H54 (cell line): ENCODE measurements around the gene VPS72.

Source experiments
- DNase-seq: peaks from one replicate; pipeline ENCODE4 v3.0.0; 2011; ENCODE audit warnings: low spot score, mixed read lengths; ENCODE audit not compliant: insufficient read length
- FAIRE-seq: peaks from 3 replicates; lab custom pipeline; 2011; peaks lifted over from hg19 to GRCh38; lab: Jason Lieb, UNC
- POLR2A ChIP-seq: IDR thresholded peaks from 2 replicates; pipeline ENCODE4 v1.6.1; 2011; ENCODE audit warnings: low read depth, mild to moderate bottlenecking, low read length

The VPS72 gene

GRCh38 chr1:151171190-151171589, 18.8 kb downstream of the VPS72 start:
- no peak for FAIRE-seq
- no peak for TF ChIP-seq POLR2A
- DNase-seq, result no peak

DNA sequence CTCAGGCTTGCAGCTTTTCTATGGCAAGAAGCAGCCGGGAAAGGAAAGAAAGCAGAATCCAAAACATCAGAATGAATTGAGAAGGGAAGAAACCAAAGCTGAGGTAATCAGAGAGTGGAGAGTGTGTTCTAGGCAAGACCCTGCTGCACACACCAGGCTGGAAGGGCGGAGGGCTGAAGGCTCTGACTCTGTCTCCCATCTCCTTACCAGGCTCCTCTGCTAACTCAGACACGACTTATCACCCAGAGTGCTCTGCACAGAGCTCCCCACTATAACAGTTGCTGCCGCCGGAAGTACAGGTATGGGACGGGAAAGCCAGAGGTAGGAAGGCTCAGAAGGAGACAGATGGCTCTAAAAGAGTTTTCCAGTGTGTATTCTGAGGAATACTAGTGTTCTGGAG, 22.9 kb downstream of the VPS72 start:
- no peak for DNase-seq
- TF ChIP-seq POLR2A, result no peak
- FAIRE-seq, result no peak

GRCh38 chr1:151166505-151166956, 23.5 kb downstream of the VPS72 start:
- no peak for TF ChIP-seq POLR2A
- FAIRE-seq (no peak), DNase-seq (peak; percentile 78)

GRCh38 chr1:151165738-151166504, 24.1 kb downstream of the VPS72 start, which contains the start of the genes LYSMD1 and SCNM1:
TSS of gene LYSMD1 (minus strand) at chr1:151165902. CDS start at chr1:151165258, 644 bp downstream.
TSS of gene SCNM1 (plus strand) at chr1:151166144. CDS start at chr1:151166153, 9 bp downstream.
- peak; percentile 23 for FAIRE-seq
- TF ChIP-seq POLR2A, result peak; percentile 62
- DNase-seq, result peak; percentile 98

DNA sequence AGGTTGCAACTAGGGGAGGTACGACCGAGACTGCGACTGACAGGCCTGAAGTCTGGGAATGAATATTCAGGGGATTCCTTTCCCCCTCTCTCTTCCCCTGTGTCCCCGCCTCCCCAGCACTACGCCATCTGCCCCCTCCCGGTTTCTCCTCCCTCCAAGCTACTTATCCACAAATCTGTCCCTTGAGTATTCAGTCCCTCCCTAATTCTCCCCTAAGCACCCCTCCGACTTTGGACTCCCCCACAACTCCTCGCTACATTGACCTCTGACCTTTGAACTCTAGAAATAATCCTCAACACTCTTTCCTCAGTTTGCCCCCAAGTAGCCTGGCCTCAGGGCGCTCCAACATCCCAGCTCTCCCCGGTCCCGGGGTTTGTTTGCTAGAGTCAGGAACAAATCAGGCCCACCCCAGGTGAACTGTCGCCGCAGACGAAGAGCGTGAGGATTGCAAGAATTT, 24.7 kb downstream of the VPS72 start:
- DNase-seq (peak; percentile 59), FAIRE-seq (no peak)
- TF ChIP-seq POLR2A, result no peak; the same call in 1 of the 2 replicates

DNA sequence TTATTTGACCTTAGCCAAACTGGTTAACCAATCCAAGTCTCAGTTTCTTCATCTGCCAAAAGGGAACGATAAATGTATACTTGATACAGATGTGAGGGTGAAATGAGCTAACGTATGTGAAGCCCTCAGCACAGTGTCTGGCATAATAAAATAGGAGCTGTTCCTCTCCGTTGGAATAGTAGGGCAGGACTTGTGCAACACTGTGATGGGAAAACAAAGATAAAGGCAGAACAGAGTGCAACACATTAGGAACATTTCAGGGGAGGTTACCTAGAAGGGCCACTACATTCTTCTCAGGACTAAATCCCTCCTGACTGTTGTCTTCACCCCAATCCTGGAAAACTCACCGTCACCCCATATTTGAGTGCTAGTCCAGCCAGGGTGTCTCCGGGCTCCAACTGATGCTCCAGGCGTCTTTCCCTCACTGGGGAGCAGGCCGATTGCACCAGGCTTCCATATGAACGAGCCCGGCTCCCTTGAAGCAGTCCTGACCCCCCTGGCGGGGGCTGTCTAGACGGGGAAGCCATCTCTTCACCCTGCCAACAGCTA, 25.2 kb downstream of the VPS72 start:
- no peak for FAIRE-seq
- DNase-seq, result no peak
- no peak for TF ChIP-seq POLR2A

- DNase-seq (no peak), FAIRE-seq (no peak)
- TF ChIP-seq POLR2A, result no peak
Measured at GRCh38 chr1:151159373-151159772, 30.6 kb downstream of the VPS72 start.

- no peak for DNase-seq
- FAIRE-seq, result no peak
- no peak for TF ChIP-seq POLR2A
Measured at GRCh38 chr1:151158751-151159251, 31.2 kb downstream of the VPS72 start.

DNA sequence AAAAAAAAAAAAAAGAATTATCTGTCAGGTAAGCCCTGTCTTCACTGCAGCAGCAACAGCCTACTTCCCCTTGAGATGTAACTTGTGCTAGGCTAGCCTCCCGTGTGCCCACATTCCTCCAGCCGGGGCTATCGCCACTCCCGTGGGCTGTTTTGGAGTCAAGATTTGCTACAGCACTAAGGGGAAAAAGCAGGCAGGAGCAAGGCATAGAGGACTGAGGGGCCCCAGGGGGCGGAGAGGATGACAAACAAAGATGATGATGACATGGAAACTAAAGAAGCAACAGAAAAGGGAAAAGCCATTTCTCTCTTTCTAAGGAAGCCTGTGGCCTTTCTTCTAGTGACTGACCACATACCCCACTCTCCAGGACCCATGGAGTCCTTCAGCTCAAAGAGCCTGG, 31.7 kb downstream of the VPS72 start:
- DNase-seq, result no peak
- no peak for FAIRE-seq
- no peak for TF ChIP-seq POLR2A

GRCh38 chr1:151157067-151157531, 32.9 kb downstream of the VPS72 start:
- DNase-seq (no peak), FAIRE-seq (no peak)
- TF ChIP-seq POLR2A, result no peak

GRCh38 chr1:151156515-151156819, 33.5 kb downstream of the VPS72 start, which contains the start of gene TNFAIP8L2:
TSS of gene TNFAIP8L2 (plus strand) at chr1:151156649. CDS start at chr1:151158698, 2,049 bp downstream.
- FAIRE-seq, result no peak
- TF ChIP-seq POLR2A, result no peak
- no peak for DNase-seq

DNA sequence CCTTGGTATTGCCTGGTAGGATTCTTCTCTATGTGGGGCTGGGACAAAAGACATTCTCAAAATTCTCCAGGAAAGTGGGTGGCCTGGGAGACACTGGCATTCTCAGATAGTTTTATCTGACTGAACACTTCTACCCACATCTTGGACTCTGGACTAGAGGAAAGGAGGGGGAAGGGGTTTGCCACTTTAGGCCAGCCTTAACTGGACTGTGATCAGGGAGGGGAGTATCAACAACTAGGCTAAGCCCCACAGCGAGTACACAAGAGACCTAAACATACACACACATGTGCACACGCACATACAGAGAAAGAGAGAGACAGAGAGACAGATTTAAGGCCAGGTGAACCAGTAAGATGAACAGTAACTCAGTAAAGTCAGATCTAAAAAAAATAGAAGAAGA, 42.3 kb downstream of the VPS72 start:
- FAIRE-seq (no peak), DNase-seq (no peak)
- TF ChIP-seq POLR2A, result no peak

DNA sequence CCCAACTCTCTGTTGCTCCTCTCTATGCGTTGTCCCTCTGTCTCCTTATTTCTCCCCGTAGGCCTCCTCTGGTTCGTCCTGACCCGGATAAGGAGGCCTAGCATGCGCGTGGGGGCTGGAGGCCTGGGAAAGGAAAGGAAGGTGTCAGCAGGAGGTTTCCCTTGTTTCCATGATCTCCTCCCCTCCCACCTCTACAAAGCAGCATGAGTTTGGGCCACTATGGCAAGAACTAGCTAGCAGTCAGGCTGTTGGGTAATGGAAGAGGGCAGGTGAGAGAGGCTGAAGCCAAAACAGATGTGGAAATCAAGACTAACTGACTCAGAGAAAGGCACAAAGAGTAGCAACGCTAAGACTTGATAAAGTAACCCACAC, 42.9 kb downstream of the VPS72 start:
- DNase-seq (no peak), FAIRE-seq (no peak)
- TF ChIP-seq POLR2A, result no peak

GRCh38 chr1:151146412-151147131, 43.4 kb downstream of the VPS72 start, which contains the start of gene SEMA6C:
TSS of gene SEMA6C (minus strand) at chr1:151146631. CDS start at chr1:151142621, 4,010 bp downstream.
- peak; percentile 74 for TF ChIP-seq POLR2A
- no peak for FAIRE-seq
- DNase-seq, result peak; percentile 100

- FAIRE-seq (no peak), DNase-seq (no peak)
- no peak for TF ChIP-seq POLR2A
Measured at GRCh38 chr1:151146072-151146411, 44.0 kb downstream of the VPS72 start.
